Activated T-cell treated with anti-CD3 and anti-CD28 coated beads, Interleukin-2, amount 50 U/mL, for 24 hours (primary cell): ENCODE measurements around the gene SUZ12.
"Not testable (repeated sequence)": the region's sequence is repeated elsewhere in the genome, so short reads cannot be mapped to it uniquely, and the experiment has no call there.

Experiments used
- DNase-seq: peaks from one replicate; pipeline ENCODE4 v3.0.0-alpha.2; 2020
- H3K27ac Mint-ChIP-seq: 2 replicates; pipeline ENCODE4 v1.8.0; 2020; ENCODE audit warnings: mild to moderate bottlenecking, mixed read lengths
- H3K27me3 Mint-ChIP-seq: 2 replicates; pipeline ENCODE4 v1.8.0; 2020; ENCODE audit warnings: mixed read lengths
- H3K36me3 Mint-ChIP-seq: 2 replicates; pipeline ENCODE4 v1.8.0; 2020; ENCODE audit warnings: low read depth, mixed read lengths
- H3K4me1 Mint-ChIP-seq: 2 replicates; pipeline ENCODE4 v1.8.0; 2020; ENCODE audit warnings: low read depth, mixed read lengths
- H3K4me3 Mint-ChIP-seq: 2 replicates; pipeline ENCODE4 v1.8.0; 2020; ENCODE audit warnings: mild to moderate bottlenecking, moderate library complexity, mixed read lengths
- H3K9me3 Mint-ChIP-seq: 2 replicates; pipeline ENCODE4 v1.8.0; 2020; ENCODE audit warnings: mixed read lengths

SUZ12 gene

DNA sequence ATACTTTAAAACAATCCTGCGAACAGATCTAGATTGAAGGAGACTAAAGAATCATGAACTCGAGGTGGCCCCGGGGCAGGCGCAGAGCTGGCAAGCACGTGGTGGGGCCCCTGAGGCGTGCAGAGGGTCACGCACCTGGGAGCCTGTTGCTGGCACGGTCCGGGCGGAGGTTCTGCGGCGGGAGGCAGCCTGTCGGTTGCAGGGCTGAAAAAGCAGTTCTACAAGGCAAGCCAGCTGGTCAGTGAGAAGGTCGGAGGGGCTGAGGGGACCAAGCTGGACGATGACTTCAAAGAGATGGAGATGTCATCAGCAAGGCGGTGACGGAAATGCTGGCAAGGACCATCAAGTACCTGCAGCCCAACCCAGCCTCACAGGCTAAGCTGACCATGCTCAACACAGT lies 103.4 kb downstream of the SUZ12 start:
- H3K27me3 Mint-ChIP-seq, H3K9me3 Mint-ChIP-seq, H3K4me1 Mint-ChIP-seq, DNase-seq, H3K27ac Mint-ChIP-seq, H3K4me3 Mint-ChIP-seq: not testable (repeated sequence)
- H3K36me3 Mint-ChIP-seq: peaks cover 37% of the 10 kb centered on the region

DNA sequence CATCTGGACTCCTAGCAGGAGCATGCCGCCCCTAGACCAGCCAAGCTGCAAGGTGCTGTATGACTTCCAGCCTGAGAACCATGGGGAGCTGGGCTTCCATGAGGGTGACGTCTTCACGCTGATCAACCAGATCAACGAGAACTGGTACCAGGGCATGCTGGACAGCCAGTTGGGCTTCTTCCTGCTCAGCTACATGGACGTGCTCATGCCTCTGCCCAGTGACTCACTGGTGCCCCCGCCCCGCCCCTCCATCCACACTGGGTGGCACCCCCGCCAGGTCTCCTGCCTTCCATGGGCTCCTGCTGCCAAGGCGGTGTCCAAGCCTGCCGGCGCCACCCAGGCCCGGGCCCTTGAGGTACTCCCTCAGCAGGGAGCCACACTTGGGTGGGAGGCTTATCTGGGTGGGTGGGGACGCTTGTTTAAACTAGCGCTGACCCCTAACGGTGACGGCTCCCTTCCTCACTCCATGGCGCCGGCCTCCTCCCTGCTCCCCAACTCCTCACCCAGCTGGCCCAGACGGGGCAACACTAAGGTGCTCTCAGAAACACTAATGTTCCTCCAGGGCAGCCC lies 104.6 kb downstream of the SUZ12 start:
- H3K27ac Mint-ChIP-seq, H3K9me3 Mint-ChIP-seq, DNase-seq, H3K4me3 Mint-ChIP-seq, H3K27me3 Mint-ChIP-seq, H3K4me1 Mint-ChIP-seq: not testable (repeated sequence)
- H3K36me3 Mint-ChIP-seq: peaks cover 28% of the 10 kb centered on the region

DNA sequence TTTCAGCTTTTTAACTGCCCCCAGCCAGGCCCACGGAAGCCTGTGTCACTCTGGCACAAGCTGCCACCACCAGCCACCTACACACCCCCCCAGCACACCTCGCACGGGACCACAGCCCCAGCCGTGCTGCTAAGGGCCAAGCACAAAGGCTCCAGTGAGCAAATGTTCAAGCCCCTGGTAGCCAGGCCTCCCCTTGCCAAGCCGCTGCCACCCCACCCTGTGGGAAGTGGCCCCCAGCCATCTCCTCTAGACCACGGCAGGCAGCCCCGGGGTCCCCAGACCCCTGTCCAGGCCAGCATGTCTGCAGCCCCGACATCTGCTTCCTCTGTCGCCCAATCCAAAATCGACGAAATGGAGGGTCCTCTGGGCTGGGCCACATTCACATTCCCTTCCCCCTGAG lies 105.5 kb downstream of the SUZ12 start:
- H3K4me3 Mint-ChIP-seq, H3K4me1 Mint-ChIP-seq, H3K9me3 Mint-ChIP-seq, H3K27ac Mint-ChIP-seq, DNase-seq, H3K27me3 Mint-ChIP-seq: not testable (repeated sequence)
- H3K36me3 Mint-ChIP-seq: peaks cover 22% of the 10 kb centered on the region

DNA sequence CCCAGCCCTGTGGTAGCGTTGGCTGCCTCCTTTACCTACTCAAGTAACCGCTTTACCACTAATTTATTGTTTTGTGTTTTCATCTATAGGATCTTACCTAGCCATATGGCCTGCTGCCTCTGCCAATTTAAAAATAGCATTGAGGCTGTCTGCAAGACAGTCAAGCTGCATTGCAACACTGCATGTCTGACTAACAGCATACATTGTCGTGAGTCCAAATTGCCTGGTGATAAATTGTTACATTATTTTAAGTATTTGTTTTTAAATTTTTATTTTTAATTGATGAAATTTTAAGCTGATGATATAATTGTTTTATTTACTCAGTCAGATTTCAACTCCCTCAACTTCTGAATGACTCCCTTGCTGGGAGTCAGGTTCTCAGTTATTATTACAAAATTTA lies 108.8 kb downstream of the SUZ12 start:
- H3K4me3 Mint-ChIP-seq, H3K4me1 Mint-ChIP-seq, H3K9me3 Mint-ChIP-seq, H3K27ac Mint-ChIP-seq, H3K27me3 Mint-ChIP-seq, DNase-seq: not testable (repeated sequence)
- H3K36me3 Mint-ChIP-seq: peaks cover 23% of the 10 kb centered on the region

DNA sequence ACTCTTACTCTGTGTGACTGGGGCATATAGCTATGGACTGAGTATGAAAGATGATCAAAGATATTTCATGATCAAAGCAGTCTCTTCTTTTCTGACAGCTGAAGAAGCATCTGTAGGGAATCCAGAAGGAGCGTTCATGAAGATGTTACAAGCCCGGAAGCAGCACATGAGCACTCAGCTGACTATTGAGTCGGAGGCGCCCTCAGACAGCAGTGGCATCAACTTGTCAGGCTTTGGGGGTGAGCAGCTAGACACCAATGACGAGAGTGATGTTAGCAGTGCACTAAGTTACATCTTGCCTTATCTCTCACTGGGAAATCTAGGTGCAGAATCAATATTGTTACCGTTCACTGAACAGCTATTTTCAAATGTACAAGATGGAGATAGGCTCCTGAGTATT lies 110.9 kb downstream of the SUZ12 start:
- peaks cover 15% of the 10 kb centered on the region for H3K36me3 Mint-ChIP-seq
- not testable (repeated sequence) for H3K27ac Mint-ChIP-seq, H3K4me3 Mint-ChIP-seq, H3K4me1 Mint-ChIP-seq, DNase-seq, H3K9me3 Mint-ChIP-seq, H3K27me3 Mint-ChIP-seq
